ENCODE measurements around the gene MCRIP2.

DNA sequence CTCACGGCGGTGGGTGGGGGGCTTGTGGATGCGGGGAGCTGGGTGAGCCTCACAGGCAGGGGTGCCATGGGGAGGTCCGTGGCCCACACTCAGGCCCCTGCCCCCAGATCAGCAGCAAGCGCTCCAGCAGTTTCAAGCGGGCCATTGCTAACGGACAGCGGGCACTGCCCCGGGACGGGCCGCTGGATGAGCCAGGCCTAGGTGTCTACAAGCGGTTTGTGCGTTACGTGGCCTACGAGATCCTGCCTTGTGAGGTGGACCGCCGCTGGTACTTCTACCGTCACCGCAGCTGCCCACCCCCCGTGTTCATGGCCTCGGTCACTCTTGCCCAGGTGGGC lies 34.9 kb downstream of the MCRIP2 start:
- TF ChIP-seq POLR2A (IDR thresholded peaks at IDR 0.05): no peak
- TF ChIP-seq, protein P1, sequence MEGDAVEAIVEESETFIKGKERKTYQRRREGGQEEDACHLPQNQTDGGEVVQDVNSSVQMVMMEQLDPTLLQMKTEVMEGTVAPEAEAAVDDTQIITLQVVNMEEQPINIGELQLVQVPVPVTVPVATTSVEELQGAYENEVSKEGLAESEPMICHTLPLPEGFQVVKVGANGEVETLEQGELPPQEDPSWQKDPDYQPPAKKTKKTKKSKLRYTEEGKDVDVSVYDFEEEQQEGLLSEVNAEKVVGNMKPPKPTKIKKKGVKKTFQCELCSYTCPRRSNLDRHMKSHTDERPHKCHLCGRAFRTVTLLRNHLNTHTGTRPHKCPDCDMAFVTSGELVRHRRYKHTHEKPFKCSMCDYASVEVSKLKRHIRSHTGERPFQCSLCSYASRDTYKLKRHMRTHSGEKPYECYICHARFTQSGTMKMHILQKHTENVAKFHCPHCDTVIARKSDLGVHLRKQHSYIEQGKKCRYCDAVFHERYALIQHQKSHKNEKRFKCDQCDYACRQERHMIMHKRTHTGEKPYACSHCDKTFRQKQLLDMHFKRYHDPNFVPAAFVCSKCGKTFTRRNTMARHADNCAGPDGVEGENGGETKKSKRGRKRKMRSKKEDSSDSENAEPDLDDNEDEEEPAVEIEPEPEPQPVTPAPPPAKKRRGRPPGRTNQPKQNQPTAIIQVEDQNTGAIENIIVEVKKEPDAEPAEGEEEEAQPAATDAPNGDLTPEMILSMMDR (IDR thresholded peaks at IDR 0.05): no peak

Data from testis (tissue), 2 donors.